GM19023 (cell line): ENCODE measurements around the gene PCDHA13.
"Not testable (repeated sequence)": the region's sequence is repeated elsewhere in the genome, so short reads cannot be mapped to it uniquely, and the experiment has no call there.

Experiments
- ATAC-seq: cut with Tn5 transposase; IDR thresholded peaks from one replicate; pipeline ENCODE4 v1.9.1; 2021; ENCODE audit warnings: mild to moderate bottlenecking, moderate library complexity; ENCODE audit not compliant: unreplicated experiment

The PCDHA13 gene

DNA sequence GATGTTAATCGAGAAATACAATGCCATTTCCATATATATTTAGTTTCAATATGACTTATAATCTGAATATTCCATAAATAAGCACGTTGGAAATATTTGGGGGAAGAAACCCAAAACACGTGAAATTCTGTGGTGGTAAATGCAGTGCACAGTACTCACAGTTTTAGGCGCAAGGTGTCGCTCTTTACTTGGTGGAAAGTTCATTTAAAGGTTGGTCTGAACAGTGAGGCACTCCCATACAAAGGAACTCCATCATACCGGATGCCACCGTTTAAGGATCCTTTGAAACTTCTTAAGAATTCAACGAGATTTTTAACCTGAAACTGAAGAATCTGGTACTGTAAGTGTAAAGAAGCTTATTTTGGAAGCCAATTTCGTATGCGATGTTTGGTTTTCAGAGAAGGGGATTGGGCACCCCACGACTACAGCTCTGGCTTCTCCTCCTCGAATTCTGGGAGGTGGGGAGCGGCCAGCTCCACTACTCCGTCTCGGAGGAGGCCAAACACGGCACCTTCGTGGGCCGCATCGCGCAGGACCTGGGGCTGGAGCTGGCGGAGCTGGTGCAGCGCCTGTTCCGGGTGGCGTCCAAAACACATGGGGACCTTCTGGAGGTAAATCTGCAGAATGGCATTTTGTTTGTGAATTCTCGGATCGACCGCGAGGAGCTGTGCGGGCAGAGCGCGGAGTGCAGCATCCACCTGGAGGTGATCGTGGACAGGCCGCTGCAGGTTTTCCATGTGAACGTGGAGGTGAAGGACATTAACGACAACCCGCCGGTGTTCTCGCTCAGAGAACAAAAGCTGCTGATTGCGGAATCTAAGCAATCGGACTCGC, 13.0 kb upstream of the PCDHA13 start, which contains the start of gene PCDHA11:
Gene PCDHA11, plus strand, starts transcription at position 237 of the 834 bp plus-strand sequence. Its CDS starts 147 bp downstream, at position 384.
- no peak for ATAC-seq

DNA sequence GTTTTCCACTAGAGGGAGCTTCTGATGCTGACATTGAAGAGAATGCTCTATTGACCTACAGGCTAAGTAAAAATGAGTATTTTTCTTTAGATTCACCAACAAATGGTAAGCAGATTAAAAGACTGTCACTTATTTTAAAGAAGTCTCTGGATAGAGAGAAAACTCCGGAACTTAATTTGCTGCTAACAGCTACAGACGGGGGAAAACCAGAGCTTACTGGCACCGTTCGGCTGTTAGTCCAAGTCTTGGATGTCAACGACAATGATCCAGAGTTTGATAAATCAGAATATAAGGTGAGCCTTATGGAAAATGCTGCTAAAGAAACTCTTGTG, 12.4 kb upstream of the PCDHA13 start:
- no peak for ATAC-seq

DNA sequence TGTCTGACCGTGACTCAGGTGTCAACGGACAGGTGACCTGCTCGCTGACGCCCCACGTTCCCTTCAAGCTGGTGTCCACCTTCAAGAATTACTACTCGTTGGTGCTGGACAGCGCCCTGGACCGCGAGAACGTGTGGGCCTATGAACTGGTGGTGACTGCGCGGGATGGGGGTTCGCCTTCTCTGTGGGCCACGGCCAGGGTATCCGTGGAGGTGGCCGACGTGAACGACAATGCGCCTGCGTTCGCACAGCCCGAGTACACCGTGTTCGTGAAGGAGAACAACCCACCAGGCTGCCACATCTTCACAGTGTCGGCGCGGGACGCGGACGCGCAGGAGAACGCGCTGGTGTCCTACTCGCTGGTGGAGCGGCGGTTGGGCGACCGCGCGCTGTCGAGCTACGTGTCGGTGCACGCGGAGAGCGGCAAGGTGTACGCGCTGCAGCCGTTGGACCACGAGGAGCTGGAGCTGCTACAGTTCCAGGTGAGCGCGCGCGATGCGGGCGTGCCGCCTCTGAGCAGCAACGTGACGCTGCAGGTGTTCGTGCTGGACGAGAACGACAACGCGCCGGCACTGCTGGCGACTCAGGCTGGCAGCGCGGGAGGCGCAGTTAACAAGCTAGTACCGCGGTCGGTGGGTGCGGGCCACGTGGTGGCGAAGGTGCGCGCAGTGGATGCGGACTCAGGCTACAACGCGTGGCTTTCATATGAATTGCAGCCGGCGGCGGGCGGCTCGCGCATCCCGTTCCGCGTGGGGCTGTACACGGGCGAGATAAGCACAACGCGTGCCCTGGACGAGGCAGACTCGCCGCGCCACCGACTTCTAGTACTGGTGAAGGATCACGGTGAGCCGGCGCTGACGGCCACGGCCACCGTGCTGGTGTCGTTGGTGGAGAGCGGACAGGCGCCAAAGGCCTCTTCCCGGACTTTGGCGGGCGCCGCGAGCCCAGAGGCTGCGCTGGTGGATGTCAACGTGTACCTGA, 11.4 kb upstream of the PCDHA13 start:
- no peak for ATAC-seq

- no peak for ATAC-seq
These were observed 6.5 kb upstream of the PCDHA13 start, which contains the start of gene PCDHA12 for GRCh38 chr5:140875085-140876065. TSS of gene PCDHA12 (plus strand) at chr5:140875308. CDS start at chr5:140875473, 165 bp downstream.

DNA sequence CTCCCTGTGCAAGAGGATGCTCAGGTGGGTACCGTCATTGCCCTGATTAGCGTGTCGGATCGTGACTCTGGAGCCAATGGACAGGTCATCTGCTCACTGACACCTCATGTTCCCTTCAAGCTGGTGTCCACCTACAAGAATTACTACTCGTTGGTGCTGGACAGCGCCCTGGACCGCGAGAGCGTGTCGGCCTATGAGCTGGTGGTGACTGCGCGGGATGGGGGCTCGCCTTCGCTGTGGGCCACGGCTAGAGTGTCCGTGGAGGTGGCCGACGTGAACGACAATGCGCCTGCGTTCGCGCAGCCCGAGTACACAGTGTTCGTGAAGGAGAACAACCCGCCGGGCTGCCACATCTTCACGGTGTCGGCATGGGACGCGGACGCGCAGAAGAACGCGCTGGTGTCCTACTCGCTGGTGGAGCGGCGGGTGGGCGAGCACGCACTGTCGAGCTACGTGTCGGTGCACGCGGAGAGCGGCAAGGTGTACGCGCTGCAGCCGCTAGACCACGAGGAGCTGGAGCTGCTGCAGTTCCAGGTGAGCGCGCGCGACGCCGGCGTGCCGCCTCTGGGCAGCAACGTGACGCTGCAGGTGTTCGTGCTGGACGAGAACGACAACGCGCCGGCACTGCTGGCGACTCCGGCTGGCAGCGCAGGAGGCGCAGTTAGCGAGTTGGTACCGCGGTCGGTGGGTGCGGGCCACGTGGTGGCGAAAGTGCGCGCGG, 5.2 kb upstream of the PCDHA13 start:
- ATAC-seq, result not testable (repeated sequence)

- ATAC-seq, result no peak
These were observed 4.7 kb upstream of the PCDHA13 start for GRCh38 chr5:140877262-140877581.

DNA sequence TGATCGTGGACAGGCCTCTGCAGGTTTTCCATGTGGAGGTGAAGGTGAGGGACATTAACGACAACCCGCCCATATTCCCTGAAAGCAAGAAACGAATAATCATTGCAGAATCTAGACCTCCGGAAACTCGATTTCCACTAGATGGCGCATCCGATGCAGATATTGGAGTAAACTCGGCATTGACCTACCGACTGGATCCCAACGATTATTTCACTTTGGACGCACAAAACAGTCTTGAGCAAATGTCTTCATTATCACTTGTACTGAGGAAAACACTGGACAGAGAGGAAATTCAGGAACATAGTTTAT, 621 bp downstream of the PCDHA13 start:
- no peak for ATAC-seq

- no peak for ATAC-seq
These were observed 1.4 kb downstream of the PCDHA13 start for GRCh38 chr5:140883373-140883772.

DNA sequence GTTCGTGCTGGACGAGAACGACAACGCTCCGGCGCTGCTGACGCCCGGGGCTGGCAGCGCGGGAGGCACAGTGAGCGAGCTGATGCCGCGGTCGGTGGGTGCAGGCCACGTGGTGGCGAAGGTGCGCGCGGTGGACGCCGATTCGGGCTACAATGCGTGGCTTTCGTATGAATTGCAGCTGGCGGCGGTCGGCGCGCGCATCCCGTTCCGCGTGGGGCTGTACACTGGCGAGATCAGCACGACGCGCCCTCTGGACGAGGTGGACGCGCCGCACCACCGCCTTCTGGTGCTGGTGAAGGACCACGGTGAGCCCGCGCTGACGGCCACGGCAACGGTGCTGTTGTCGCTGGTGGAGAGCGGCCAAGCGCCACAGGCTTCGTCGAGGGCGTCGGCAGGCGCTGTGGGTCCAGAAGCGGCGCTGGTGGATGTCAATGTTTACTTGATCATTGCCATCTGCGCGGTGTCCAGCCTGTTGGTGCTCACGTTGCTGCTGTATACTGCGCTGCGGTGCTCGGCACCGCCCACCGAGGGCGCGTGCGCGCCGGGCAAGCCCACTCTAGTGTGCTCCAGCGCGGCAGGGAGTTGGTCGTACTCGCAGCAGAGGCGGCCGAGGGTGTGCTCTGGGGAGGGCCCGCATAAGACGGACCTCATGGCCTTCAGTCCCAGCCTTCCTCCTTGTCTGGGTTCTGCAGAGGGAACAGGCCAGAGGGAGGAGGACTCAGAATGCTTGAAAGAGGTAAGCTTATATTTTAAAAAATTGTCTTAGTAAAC, 2.2 kb downstream of the PCDHA13 start:
- ATAC-seq, result no peak

DNA sequence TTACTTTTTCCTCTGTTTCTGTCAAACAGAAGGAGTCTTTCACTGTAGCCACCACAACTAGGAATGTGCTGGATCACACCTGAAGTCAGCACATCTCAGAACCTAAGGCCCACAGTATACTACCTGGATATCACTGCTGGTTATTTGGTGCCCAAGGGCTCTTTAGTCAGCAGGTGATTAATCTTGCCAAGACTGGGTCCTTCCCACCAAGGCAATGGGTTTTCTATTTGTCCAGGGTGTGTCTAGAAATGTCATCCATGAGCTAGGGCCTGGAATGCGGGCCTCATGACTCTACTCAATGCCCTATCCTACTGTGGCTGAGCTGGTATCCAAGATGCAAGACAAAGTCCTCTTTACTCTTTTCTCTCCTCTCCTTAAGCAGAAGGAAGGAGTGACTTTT, 34.4 kb downstream of the PCDHA13 start:
- no peak for ATAC-seq

DNA sequence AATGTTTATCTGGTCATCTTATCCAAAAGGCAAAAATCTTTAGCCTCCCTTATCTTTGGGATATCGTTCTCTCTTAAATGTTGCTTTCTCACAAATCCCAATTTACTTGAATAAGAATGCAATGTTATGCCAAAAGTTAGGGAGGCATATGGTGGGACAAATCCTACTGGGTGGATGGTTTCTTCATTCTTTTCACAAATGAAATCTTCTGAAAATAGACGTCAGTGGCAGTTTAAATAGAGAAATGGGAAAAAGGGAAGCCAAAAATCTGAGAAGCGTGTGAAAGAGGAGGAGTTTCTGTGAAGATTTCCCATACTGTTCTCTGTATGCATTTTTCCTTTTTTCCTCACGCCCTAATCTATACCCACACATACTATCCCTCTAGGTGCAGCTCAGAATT, 41.7 kb downstream of the PCDHA13 start:
- ATAC-seq, result no peak

GRCh38 chr5:140925806-140926442, 44.0 kb downstream of the PCDHA13 start, which contains the start of gene PCDHAC1:
TSS of gene PCDHAC1 (plus strand) at chr5:140926299. CDS start at chr5:140926893, 594 bp downstream.
- ATAC-seq, result no peak

GRCh38 chr5:140926443-140927227, 44.7 kb downstream of the PCDHA13 start:
- ATAC-seq, result no peak

DNA sequence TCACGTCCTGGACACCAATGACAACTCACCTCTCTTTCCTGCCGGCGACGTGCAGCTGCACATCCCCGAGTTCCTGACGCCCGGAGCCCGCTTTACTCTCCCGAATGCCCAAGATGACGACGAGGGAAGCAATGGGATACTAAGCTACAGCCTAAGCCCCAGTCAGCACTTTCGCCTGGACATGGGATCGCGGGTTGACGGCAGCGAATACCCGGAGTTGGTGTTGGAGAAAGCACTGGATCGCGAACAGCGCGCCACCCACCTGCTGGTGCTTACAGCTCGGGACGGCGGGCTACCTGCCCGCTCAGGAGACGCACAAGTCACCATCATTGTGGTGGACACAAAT, 45.3 kb downstream of the PCDHA13 start:
- ATAC-seq, result no peak
